IPS DF 6.9 (cell line): ENCODE measurements around the gene ENOSF1.
"Not testable (repeated sequence)": the region's sequence is repeated elsewhere in the genome, so short reads cannot be mapped to it uniquely, and the experiment has no call there.

Experiments used
- DNase-seq: peaks from one replicate; pipeline ENCODE4 v3.0.0-alpha.2; 2013; ENCODE audit warnings: low read depth, low spot score
- H3K27ac ChIP-seq: one replicate; pipeline ENCODE4 v1.5.1; 2013; ENCODE audit warnings: low read length, control low read depth
- H3K27me3 ChIP-seq: 2 replicates; pipeline ENCODE4 v1.6.1; 2013; ENCODE audit warnings: mild to moderate bottlenecking, low read length; ENCODE audit not compliant: control insufficient read depth, insufficient read depth
- H3K36me3 ChIP-seq: 2 replicates; pipeline ENCODE4 v1.6.1; 2013; ENCODE audit warnings: low read length; ENCODE audit not compliant: control insufficient read depth, insufficient read depth
- H3K4me1 ChIP-seq: 2 replicates; pipeline ENCODE4 v1.6.1; 2013; ENCODE audit warnings: low read length; ENCODE audit not compliant: control insufficient read depth, insufficient read depth
- H3K4me3 ChIP-seq: 2 replicates; pipeline ENCODE4 v1.5.1; 2013; ENCODE audit warnings: mild to moderate bottlenecking, low read length
- H3K9me3 ChIP-seq: 2 replicates; pipeline ENCODE4 v1.6.1; 2013; ENCODE audit warnings: low read length, inconsistent platforms; ENCODE audit not compliant: control insufficient read depth, insufficient read depth
- WGBS: extraction: QIAGEN DNeasy Blood & Tissue Kit; methylation state at CpG from one replicate; pipeline ENCODE4 v1.1.7; 2013; ENCODE audit warnings: mixed read lengths, missing lambda C conversion rate; ENCODE audit not compliant: insufficient read length, insufficient coverage; 5-methylcytosine and 5-hydroxymethylcytosine counted together

Gene ENOSF1

DNA sequence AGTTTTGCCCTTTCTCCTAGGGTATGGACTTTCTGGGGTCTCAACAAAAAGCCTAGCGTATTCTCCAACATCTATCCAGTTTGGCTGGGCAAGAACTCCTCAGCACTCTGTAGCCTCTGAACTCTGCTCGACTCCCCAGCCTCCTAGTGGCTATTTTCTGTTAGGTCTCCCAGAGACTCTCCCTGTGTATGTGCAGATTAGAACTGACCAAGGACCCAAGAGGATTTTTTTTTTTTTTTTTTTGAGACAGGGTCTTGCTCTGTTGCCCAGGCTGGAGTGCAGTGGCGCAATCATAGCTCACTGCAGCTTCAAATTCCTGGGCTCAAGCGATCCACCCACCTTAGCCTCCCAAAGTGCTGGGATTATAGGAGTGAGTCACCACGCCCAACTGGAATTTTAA, 17.7 kb upstream of the ENOSF1 start:
- H3K4me3 ChIP-seq, H3K36me3 ChIP-seq, H3K9me3 ChIP-seq, H3K27ac ChIP-seq, DNase-seq, H3K4me1 ChIP-seq, H3K27me3 ChIP-seq: not testable (repeated sequence)
- no CpG with 5 or more reads among the region's 5 CpGs for WGBS

- H3K27me3 ChIP-seq, result no peaks in the 10 kb centered on the region
- no CpG with 5 or more reads among the region's 9 CpGs for WGBS
- H3K4me3 ChIP-seq, result no peak overlapping the region
- no peaks in the 10 kb centered on the region for H3K9me3 ChIP-seq
- DNase-seq, result no peak
- no peaks in the 10 kb centered on the region for H3K4me1 ChIP-seq
- no peaks in the 10 kb centered on the region for H3K36me3 ChIP-seq
- H3K27ac ChIP-seq, result no peak overlapping the region
These were observed 13.2 kb upstream of the ENOSF1 start for GRCh38 chr18:725646-726045.

DNA sequence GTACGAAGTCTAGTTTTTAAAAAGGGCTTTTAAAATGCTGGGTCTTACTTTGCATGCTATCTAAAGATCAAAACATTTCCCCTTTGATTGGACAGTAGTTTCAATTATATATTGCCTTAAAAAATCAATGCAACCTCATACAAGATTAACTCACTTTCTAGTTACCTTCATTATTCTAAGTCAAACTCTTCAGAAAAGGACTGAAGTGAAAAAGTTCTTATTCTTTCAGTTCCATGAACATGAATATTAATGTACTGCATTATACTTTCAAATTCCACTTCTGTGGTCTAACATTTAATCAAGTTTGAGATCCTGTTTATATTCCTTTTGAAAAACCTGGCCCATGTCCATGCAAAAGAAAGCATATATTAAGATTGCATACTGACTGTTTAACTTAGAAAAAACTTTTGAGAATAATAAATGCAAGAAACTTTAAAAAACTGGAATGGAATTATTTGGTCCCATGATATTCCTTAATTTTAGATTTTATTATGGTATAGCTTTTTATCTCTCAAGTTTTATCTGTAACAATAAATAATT, 11.2 kb upstream of the ENOSF1 start:
- Histone ChIP-seq H3K4me3 (no peak overlapping the region), H3K27ac (no peak overlapping the region), H3K36me3 (no peaks in the 10 kb centered on the region), H3K9me3 (no peaks in the 10 kb centered on the region), H3K27me3 (no peaks in the 10 kb centered on the region), H3K4me1 (no peaks in the 10 kb centered on the region)
- DNase-seq, result no peak
- no CpG with 5 or more reads among the region's 1 CpG for WGBS

- no peaks in the 10 kb centered on the region for H3K36me3 ChIP-seq
- H3K4me3 ChIP-seq, result no peak overlapping the region
These were observed 4.6 kb upstream of the ENOSF1 start for GRCh38 chr18:717003-717402.

GRCh38 chr18:715626-716025, 3.2 kb upstream of the ENOSF1 start:
- Histone ChIP-seq H3K4me3 (no peak overlapping the region), H3K27ac (no peak overlapping the region), H3K36me3 (no peaks in the 10 kb centered on the region), H3K4me1 (0 out of 2 replicates have a peak, but pooled peaks cover 1% of the 10 kb centered on the region), H3K9me3 (no peaks in the 10 kb centered on the region), H3K27me3 (no peaks in the 10 kb centered on the region)
- DNase-seq, result no peak
- no CpG with 5 or more reads among the region's 1 CpG for WGBS

More at GRCh38 chr18:717003-717402, 4.6 kb upstream of the ENOSF1 start:
- H3K27ac ChIP-seq, result no peak overlapping the region
- no peaks in the 10 kb centered on the region for H3K4me1 ChIP-seq
- no peak for DNase-seq
- H3K9me3 ChIP-seq, result no peaks in the 10 kb centered on the region
- no CpG with 5 or more reads among the region's 4 CpGs for WGBS
- H3K27me3 ChIP-seq, result no peaks in the 10 kb centered on the region

DNA sequence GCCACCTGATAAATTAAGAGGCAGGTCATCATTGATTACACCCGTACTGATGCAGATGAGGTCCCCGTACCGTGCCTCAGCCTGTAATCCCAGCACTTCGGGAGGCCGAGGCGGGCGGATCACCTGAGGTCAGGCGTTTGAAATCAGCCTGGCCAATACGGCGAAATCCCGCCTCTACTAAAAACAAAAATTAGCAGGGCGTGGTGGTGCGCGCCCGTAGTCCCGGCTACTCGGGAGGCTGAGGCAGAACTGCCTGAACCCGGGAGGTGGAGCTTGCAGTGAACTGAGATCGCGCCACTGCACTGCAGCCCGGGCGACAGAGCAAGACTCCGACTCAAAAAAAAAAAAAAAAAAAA, 683 bp upstream of the ENOSF1 start:
- Histone ChIP-seq H3K9me3 (no peaks in the 10 kb centered on the region), H3K36me3 (no peaks in the 10 kb centered on the region), H3K4me3 (no peak overlapping the region; the same call in 1 of the 2 replicates), H3K4me1 (0 out of 2 replicates have a peak, but pooled peaks cover 1% of the 10 kb centered on the region), H3K27ac (no peak overlapping the region), H3K27me3 (no peaks in the 10 kb centered on the region)
- no peak for DNase-seq
- no CpG with 5 or more reads among the region's 23 CpGs for WGBS

DNA sequence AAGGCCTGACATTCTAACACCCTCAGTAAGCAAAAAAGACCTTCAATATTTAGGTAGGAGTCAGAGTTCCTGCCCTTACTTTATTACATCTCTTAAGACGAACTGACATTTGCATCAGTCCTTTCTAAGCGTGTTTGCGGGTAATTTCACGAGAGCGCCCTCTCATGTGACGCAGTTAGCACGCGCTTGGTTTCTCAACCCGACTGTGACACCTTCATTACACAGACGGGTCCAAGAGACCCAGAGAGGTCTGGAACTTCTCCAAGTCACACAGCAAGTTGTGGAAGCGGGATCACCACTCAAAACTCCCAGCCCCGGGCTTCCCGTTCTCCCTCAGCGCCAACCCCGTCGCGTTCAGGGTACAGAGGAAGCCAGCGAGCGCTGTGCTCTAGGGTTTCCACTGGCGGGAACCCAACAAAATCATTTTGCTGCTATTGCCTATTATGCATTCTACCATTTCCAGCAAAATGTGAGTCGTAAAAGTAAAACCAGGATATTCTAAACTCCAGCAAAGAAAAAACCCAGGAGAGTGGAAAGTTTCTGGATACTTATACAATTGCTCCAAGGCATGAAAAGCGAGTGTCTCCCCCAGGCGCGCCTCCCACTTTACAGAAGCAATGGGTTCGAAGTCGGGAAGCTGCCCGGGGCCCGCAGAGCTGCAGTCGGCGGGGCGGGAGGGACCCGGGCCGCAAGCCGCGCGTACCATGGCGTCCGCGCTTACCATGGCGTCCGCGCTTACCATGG, 601 bp downstream of the ENOSF1 start:
- no CpG with 5 or more reads among the region's 42 CpGs for WGBS
- H3K27me3 ChIP-seq, result no peaks in the 10 kb centered on the region
- peak overlapping the region; percentile 77; the same call in 1 of the 2 replicates for H3K4me3 ChIP-seq
- no peak for DNase-seq
- 0 out of 2 replicates have a peak, but pooled peaks cover 1% of the 10 kb centered on the region for H3K4me1 ChIP-seq
- no peaks in the 10 kb centered on the region for H3K9me3 ChIP-seq
- H3K27ac ChIP-seq, result no peak overlapping the region
- no peaks in the 10 kb centered on the region for H3K36me3 ChIP-seq

GRCh38 chr18:711310-711656, 1.1 kb downstream of the ENOSF1 start:
- H3K9me3 ChIP-seq, result no peaks in the 10 kb centered on the region
- H3K36me3 ChIP-seq, result no peaks in the 10 kb centered on the region
- no peak overlapping the region for H3K27ac ChIP-seq
- 100% methylated on average over 1 of the region's 8 CpGs for WGBS
- peak overlapping the region; percentile 77; the same call in 1 of the 2 replicates for H3K4me3 ChIP-seq
- 0 out of 2 replicates have a peak, but pooled peaks cover 1% of the 10 kb centered on the region for H3K4me1 ChIP-seq
- no peaks in the 10 kb centered on the region for H3K27me3 ChIP-seq
- no peak for DNase-seq

- no peak overlapping the region for H3K27ac ChIP-seq
- H3K9me3 ChIP-seq, result no peaks in the 10 kb centered on the region
- DNase-seq, result no peak
- no peak overlapping the region for H3K4me3 ChIP-seq
- H3K27me3 ChIP-seq, result no peaks in the 10 kb centered on the region
- no peaks in the 10 kb centered on the region for H3K36me3 ChIP-seq
- 0 out of 2 replicates have a peak, but pooled peaks cover 1% of the 10 kb centered on the region for H3K4me1 ChIP-seq
- WGBS, result no CpG with 5 or more reads among the region's 3 CpGs
These were observed 1.8 kb downstream of the ENOSF1 start for GRCh38 chr18:710418-711300.

GRCh38 chr18:709771-710170, 2.7 kb downstream of the ENOSF1 start:
- no peak for DNase-seq
- no peaks in the 10 kb centered on the region for H3K9me3 ChIP-seq
- H3K36me3 ChIP-seq, result no peaks in the 10 kb centered on the region
- no peak overlapping the region for H3K27ac ChIP-seq
- no CpG with 5 or more reads among the region's 1 CpG for WGBS
- H3K4me1 ChIP-seq, result 0 out of 2 replicates have a peak, but pooled peaks cover 1% of the 10 kb centered on the region
- no peak overlapping the region for H3K4me3 ChIP-seq
- H3K27me3 ChIP-seq, result no peaks in the 10 kb centered on the region
